GM12878 (cell line): ENCODE measurements around the gene STEAP4. TPM values are rescaled to one million over a fixed set of nuclear protein-coding genes. Genes with fewer than 3 reads are reported as not detected.

Experiments used
- ATAC-seq: fragments of 200-7000 bp; cut with Tn5 transposase; 3 replicates; pipeline ENCODE4 v1.9.1; 2020; ENCODE audit warnings: mild to moderate bottlenecking, moderate library complexity
- BruUV-seq: library from RNA; stranded (reverse); fragments of 400-500 nt; replicated peaks from 2 replicates; lab custom pipeline; 2021; lab: Mats Ljungman, UMichigan
- CTCF ChIA-PET: fragments of 300-600 bp; sonication (Branson Sonifier 250); formaldehyde crosslinking; extraction: SDS; loops from one replicate; lab custom pipeline; 2021; ENCODE audit warnings: inconsistent platforms; lab: Yijun Ruan, JAX
- POLR2A ChIA-PET: fragments of 350-600 bp; formaldehyde crosslinking; extraction: SDS; loops from one replicate; lab custom pipeline; 2021; ENCODE audit warnings: inconsistent platforms; lab: Charles Lee
- RAD21 ChIA-PET: fragments of 300-600 bp; sonication (Branson Sonifier 250); formaldehyde crosslinking; loops from one replicate; lab custom pipeline; 2023; ENCODE audit warnings: antibody characterized with exemption; ENCODE audit not compliant: unreplicated experiment; lab: Charles Lee
- SMC1A ChIA-PET: fragments of 300-600 bp; sonication (Branson Sonifier 250); formaldehyde crosslinking; loops from one replicate; lab custom pipeline; 2023; ENCODE audit not compliant: unreplicated experiment, uncharacterized antibody; lab: Charles Lee
- DNase-seq: peaks from one replicate; pipeline ENCODE4 v3.0.0-alpha.2; 2011; ENCODE audit warnings: low read depth, low spot score
- FAIRE-seq: peaks from 3 replicates; lab custom pipeline; 2011; peaks lifted over from hg19 to GRCh38; lab: Jason Lieb, UNC
- H2AFZ ChIP-seq: 2 replicates; pipeline ENCODE4 v1.6.0; 2011; ENCODE audit warnings: low read depth, low read length, control low read depth; ENCODE audit not compliant: control insufficient read depth
- H3K27ac ChIP-seq: 2 replicates; pipeline ENCODE4 v1.5.1; 2011; ENCODE audit warnings: control low read depth; ENCODE audit not compliant: control insufficient read depth, insufficient read depth
- H3K27me3 ChIP-seq, 2 experiments: replicated peaks in 1 of 2; 2 replicates each; pipeline versions ENCODE4 v1.6.0 to v1.6.1; 2011; ENCODE audit warnings: low read length in 1 of 2; ENCODE audit not compliant: control insufficient read depth in 2 of 2, insufficient read depth in 2 of 2
- H3K36me3 ChIP-seq, 2 experiments: 2 replicates each; pipeline ENCODE4 v1.5.1; 2011; ENCODE audit warnings: low read length in 1 of 2; ENCODE audit not compliant: control insufficient read depth in 2 of 2, insufficient read depth in 2 of 2
- H3K4me1 ChIP-seq: 2 replicates; pipeline ENCODE4 v1.6.1; 2011; ENCODE audit warnings: mild to moderate bottlenecking, low read length, moderate library complexity, mixed read lengths; ENCODE audit not compliant: control insufficient read depth, insufficient read depth
- H3K4me2 ChIP-seq: 2 replicates; pipeline ENCODE4 v1.6.0; 2011; ENCODE audit warnings: control low read depth; ENCODE audit not compliant: control insufficient read depth, insufficient read depth
- H3K4me3 ChIP-seq: fragments of 200-600 bp; sonication (generic); 2 replicates; pipeline ENCODE4 v1.5.1; 2016
- H3K79me2 ChIP-seq: 2 replicates; pipeline ENCODE4 v1.6.0; 2011; ENCODE audit warnings: low read length; ENCODE audit not compliant: control insufficient read depth, insufficient read depth
- H3K9ac ChIP-seq: 2 replicates; pipeline ENCODE4 v1.8.0; 2011; ENCODE audit warnings: low read length, control low read depth, mixed read lengths; ENCODE audit not compliant: control insufficient read depth, insufficient read depth
- H3K9me3 ChIP-seq: replicated peaks from 3 replicates; pipeline ENCODE4 v1.5.1; 2011; ENCODE audit warnings: mild to moderate bottlenecking, low read length; ENCODE audit not compliant: control insufficient read depth, insufficient read depth
- H4K20me1 ChIP-seq: 2 replicates; pipeline ENCODE4 v1.6.0; 2011; ENCODE audit not compliant: control insufficient read depth, insufficient read depth
- KDM1A ChIP-seq: fragments of 200-600 bp; sonication (generic); IDR thresholded peaks from 2 replicates; pipeline ENCODE4 v1.6.1; 2016; ENCODE audit warnings: borderline replicate concordance
- STAT1 ChIP-seq: fragments of 450-650 bp; conservative IDR thresholded peaks from 2 replicates; pipeline ENCODE4 v1.6.1; 2014; ENCODE audit warnings: antibody characterized with exemption, mild to moderate bottlenecking
- ZNF274 ChIP-seq: IDR thresholded peaks from one replicate; pipeline ENCODE4 v1.8.0; 2011; ENCODE audit not compliant: insufficient read length, insufficient read depth
- WGBS: methylation state at CpG from one replicate; pipeline ENCODE4 v1.1.6; 2016; ENCODE audit warnings: low lambda C conversion rate; ENCODE audit not compliant: insufficient replicate concordance, insufficient coverage; ENCODE audit errors: missing lambda C conversion rate; 5-methylcytosine and 5-hydroxymethylcytosine counted together
- in situ Hi-C: fragments of 300-500 bp; cut with MboI; formaldehyde crosslinking; loops from 9 replicates; pipeline ENCODE4 v1.14.3; 2018; ENCODE audit warnings: mixed read lengths
- intact Hi-C: fragments of 100-400 bp; cut with micrococcal nuclease; formaldehyde crosslinking; loops from one replicate; pipeline ENCODE4 v1.14.2; 2022; ENCODE audit not compliant: unreplicated experiment
- polyA plus RNA-seq, 11 experiments: library from polyadenylated mRNA; depleted of rRNA in 4 of 11; unstranded in 6 of 11; stranded (reverse) in 5 of 11; fragments of >200 nt; fragmentation: Nextera tagmentation in 4 of 11; fragmentation: Illumina TruSeq in 1 of 11; extraction: Ambion mirVana in 4 of 11; extraction: Trizol in 1 of 11; gene quantifications; 1 replicate in 1 of 11; 2 replicates in 10 of 11; pipeline versions ENCODE4 v1.2.1 to v1.2.3, GENCODE V29; 2011 to 2016; ENCODE audit warnings: inconsistent platforms in 2 of 11, missing spikeins in 2 of 11, low read depth in 1 of 11
- total RNA-seq, 4 experiments: library from RNA; depleted of rRNA in 3 of 4; stranded (reverse); fragments of >200 nt in 3 of 4; fragmentation: Illumina TruSeq in 1 of 4; extraction: Trizol in 1 of 4; gene quantifications; 2 replicates each; pipeline versions ENCODE4 v1.2.1 to v1.2.3, GENCODE V29; 2013 to 2021
- TF ChIP-seq, protein P1 (sequence below): fragments of 450-650 bp; IDR thresholded peaks from 2 replicates; pipeline ENCODE4 v1.6.1; 2017; ENCODE audit warnings: mild to moderate bottlenecking, moderate library complexity

The STEAP4 gene
- total and polyA plus RNA-seq, 10 of the 15 experiments (the other 5 are each of a cell fraction or from before 2014, with no cell fraction given): 0.13 TPM; not detected in 9

DNA sequence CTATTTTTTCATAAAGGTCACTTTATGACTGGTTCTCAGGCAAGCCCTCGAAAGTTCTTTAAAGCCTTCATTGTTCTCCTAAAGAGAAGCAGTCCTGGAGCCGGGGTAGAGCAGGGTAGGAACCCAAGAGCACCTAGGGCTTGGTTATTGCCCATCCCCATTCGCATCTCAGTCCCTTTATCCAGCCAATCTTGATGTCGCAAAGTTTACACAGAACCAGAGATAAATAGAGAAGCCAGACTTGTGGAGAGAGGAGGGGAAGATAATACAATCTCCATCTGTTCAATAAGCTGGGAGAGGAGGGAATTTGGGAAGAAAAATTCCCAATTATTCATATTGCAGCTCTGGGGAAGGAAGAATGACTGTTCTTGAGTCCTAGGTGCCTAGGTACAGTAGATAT lies 80.5 kb downstream of the STEAP4 start:
- Histone ChIP-seq H3K4me1 (no peaks in the 10 kb centered on the region), H2AFZ (no peak overlapping the region), H4K20me1 (no peaks in the 10 kb centered on the region), H3K36me3 (no peaks in the 10 kb centered on the region)
- WGBS: 46% methylated on average over 4 of the region's 4 CpGs
- intact Hi-C loops (no loop called here), in situ Hi-C loops (loop anchor here (25.0 kb wide), 1 partner anchor 611 kb away; no protein-coding TSS in a partner anchor)
- RAD21 ChIA-PET: interaction anchor here (2.8 kb wide), 1 partner anchor 17 kb away, joined by 10 read pairs; no protein-coding TSS in a partner anchor
- POLR2A ChIA-PET: no interaction called here
- BruUV-seq: no TSS peak
- SMC1A ChIA-PET: interaction anchor here (0.6 to 1.7 kb wide), 6 partner anchors 14 to 133 kb away, joined by 3 to 5 read pairs (median 3); no protein-coding TSS in a partner anchor
- ATAC-seq (no peak), DNase-seq (no peak)
- TF ChIP-seq, protein P1, sequence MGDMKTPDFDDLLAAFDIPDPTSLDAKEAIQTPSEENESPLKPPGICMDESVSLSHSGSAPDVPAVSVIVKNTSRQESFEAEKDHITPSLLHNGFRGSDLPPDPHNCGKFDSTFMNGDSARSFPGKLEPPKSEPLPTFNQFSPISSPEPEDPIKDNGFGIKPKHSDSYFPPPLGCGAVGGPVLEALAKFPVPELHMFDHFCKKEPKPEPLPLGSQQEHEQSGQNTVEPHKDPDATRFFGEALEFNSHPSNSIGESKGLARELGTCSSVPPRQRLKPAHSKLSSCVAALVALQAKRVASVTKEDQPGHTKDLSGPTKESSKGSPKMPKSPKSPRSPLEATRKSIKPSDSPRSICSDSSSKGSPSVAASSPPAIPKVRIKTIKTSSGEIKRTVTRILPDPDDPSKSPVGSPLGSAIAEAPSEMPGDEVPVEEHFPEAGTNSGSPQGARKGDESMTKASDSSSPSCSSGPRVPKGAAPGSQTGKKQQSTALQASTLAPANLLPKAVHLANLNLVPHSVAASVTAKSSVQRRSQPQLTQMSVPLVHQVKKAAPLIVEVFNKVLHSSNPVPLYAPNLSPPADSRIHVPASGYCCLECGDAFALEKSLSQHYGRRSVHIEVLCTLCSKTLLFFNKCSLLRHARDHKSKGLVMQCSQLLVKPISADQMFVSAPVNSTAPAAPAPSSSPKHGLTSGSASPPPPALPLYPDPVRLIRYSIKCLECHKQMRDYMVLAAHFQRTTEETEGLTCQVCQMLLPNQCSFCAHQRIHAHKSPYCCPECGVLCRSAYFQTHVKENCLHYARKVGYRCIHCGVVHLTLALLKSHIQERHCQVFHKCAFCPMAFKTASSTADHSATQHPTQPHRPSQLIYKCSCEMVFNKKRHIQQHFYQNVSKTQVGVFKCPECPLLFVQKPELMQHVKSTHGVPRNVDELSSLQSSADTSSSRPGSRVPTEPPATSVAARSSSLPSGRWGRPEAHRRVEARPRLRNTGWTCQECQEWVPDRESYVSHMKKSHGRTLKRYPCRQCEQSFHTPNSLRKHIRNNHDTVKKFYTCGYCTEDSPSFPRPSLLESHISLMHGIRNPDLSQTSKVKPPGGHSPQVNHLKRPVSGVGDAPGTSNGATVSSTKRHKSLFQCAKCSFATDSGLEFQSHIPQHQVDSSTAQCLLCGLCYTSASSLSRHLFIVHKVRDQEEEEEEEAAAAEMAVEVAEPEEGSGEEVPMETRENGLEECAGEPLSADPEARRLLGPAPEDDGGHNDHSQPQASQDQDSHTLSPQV: no peak
- TF ChIP-seq STAT1: no peak
- no peak for TF ChIP-seq KDM1A
- no peak for TF ChIP-seq ZNF274
- TF ChIP-seq, all 136 proteins: peak for 0
- Histone ChIP-seq H3K79me2 (no peaks in the 10 kb centered on the region), H3K9me3 (no peaks in the 10 kb centered on the region; the same call in 2 of the 3 replicates), H3K27ac (no peak overlapping the region), H3K4me2 (no peak overlapping the region), H3K9ac (no peak overlapping the region), H3K27me3 (no peaks in the 10 kb centered on the region), H3K4me3 (no peak overlapping the region)
- CTCF ChIA-PET: interaction anchor here (1.0 to 1.7 kb wide), 3 partner anchors 17 to 131 kb away, joined by 3 to 8 read pairs (median 5); no protein-coding TSS in a partner anchor
- FAIRE-seq: no peak
